HCT116 (cell line): ENCODE measurements around the gene CC2D1A. TPM values are rescaled to one million over a fixed set of nuclear protein-coding genes. Genes with fewer than 3 reads are reported as not detected.

Source experiments
- ATAC-seq: fragments of 200-7000 bp; cut with Tn5 transposase; 2 replicates; pipeline ENCODE4 v1.9.1; 2020; ENCODE audit warnings: mild to moderate bottlenecking, moderate library complexity
- BruUV-seq: library from RNA; stranded (reverse); fragments of 400-500 nt; replicated peaks from 2 replicates; lab custom pipeline; 2021; lab: Mats Ljungman, UMichigan
- CTCF ChIA-PET: fragments of 300-600 bp; sonication (Branson Sonifier 250); formaldehyde crosslinking; loops from one replicate; lab custom pipeline; 2021; ENCODE audit warnings: antibody characterized with exemption; lab: Charles Lee
- POLR2A ChIA-PET: fragments of 300-600, 350-600 bp; sonication (Branson Sonifier 250); formaldehyde crosslinking; loops from one replicate; lab custom pipeline; 2021; ENCODE audit warnings: antibody characterized with exemption; lab: Charles Lee
- RAD21 ChIA-PET, 2 experiments: fragments of 300-600 bp; sonication (Branson Sonifier 250); formaldehyde crosslinking; loops; one replicate each; lab custom pipeline; 2023; ENCODE audit warnings: low total read pairs in 2 of 2; ENCODE audit not compliant: uncharacterized antibody in 2 of 2, unreplicated experiment in 2 of 2, low non-redundant PET in 1 of 2; lab: Charles Lee
- DNase-seq: peaks from one replicate; pipeline ENCODE4 v3.0.0-alpha.2; 2010; ENCODE audit warnings: low read depth, low spot score
- H2AFZ ChIP-seq: fragments of 200-600 bp; shearing (Covaris generic), sonication (generic); 2 replicates; pipeline ENCODE4 v1.6.1; 2017; ENCODE audit warnings: low read depth, mixed run types, mixed read lengths, antibody characterized with exemption, low read length; ENCODE audit not compliant: poor library complexity, severe bottlenecking
- H3K27ac ChIP-seq: 2 replicates; pipeline ENCODE4 v1.5.1; 2012; ENCODE audit warnings: low read depth, low read length
- H3K27me3 ChIP-seq: fragments of 200-600 bp; sonication (generic); 2 replicates; pipeline ENCODE4 v1.6.1; 2016; ENCODE audit warnings: mixed run types, low read length, mixed read lengths; ENCODE audit not compliant: insufficient read depth
- H3K36me3 ChIP-seq, 2 experiments: fragments of 200-500 bp in 1 of 2; fragments of 200-600 bp in 1 of 2; sonication (Bioruptor generic) in 1 of 2; sonication (generic) in 1 of 2; 2 replicates each; pipeline versions ENCODE4 v1.5.1 to v1.6.1; 2014 to 2016; ENCODE audit warnings: low read length in 2 of 2, inconsistent platforms in 1 of 2, mixed read lengths in 1 of 2, mixed run types in 1 of 2; ENCODE audit not compliant: insufficient read depth in 2 of 2, control insufficient read depth in 1 of 2
- H3K4me1 ChIP-seq, 2 experiments: fragments of 200-600 bp in 1 of 2; sonication (generic) in 1 of 2; 2 replicates each; pipeline versions ENCODE4 v1.5.1 to v1.6.1; 2012 to 2017; ENCODE audit warnings: low read length in 2 of 2, inconsistent platforms in 1 of 2, mild to moderate bottlenecking in 1 of 2, mixed read lengths in 1 of 2, mixed run types in 1 of 2, moderate library complexity in 1 of 2; ENCODE audit not compliant: insufficient read depth in 2 of 2, control insufficient read depth in 1 of 2
- H3K4me2 ChIP-seq: fragments of 200-600 bp; sonication (generic); 2 replicates; pipeline ENCODE4 v1.6.1; 2017; ENCODE audit warnings: mixed run types, low read length, mixed read lengths
- H3K4me3 ChIP-seq, 2 experiments: fragments of 200-600 bp in 1 of 2; sonication (generic) in 1 of 2; replicated peaks in 1 of 2; 2 replicates each; pipeline ENCODE4 v1.5.1; 2011 to 2016; ENCODE audit warnings: low read length in 2 of 2, control low read depth in 1 of 2, low read depth in 1 of 2, mild to moderate bottlenecking in 1 of 2, mixed read lengths in 1 of 2, mixed run types in 1 of 2
- H3K79me2 ChIP-seq: fragments of 200-600 bp; sonication (generic); 2 replicates; pipeline ENCODE4 v1.6.1; 2017; ENCODE audit warnings: mild to moderate bottlenecking, mixed run types, low read length, moderate library complexity, mixed read lengths; ENCODE audit not compliant: insufficient read depth
- H3K9ac ChIP-seq: fragments of 200-600 bp; sonication (generic); 2 replicates; pipeline ENCODE4 v1.6.1; 2016; ENCODE audit warnings: low read length, mixed read lengths
- H3K9me2 ChIP-seq: fragments of 200-600 bp; sonication (generic), shearing (Covaris generic); 2 replicates; pipeline ENCODE4 v1.6.1; 2017; ENCODE audit warnings: mixed run types, mild to moderate bottlenecking, moderate library complexity; ENCODE audit not compliant: insufficient read depth
- H3K9me3 ChIP-seq, 2 experiments: fragments of 200-500 bp in 1 of 2; fragments of 200-600 bp in 1 of 2; sonication (Bioruptor generic) in 1 of 2; sonication (generic) in 1 of 2; 2 replicates each; pipeline ENCODE4 v1.6.1; 2014 to 2017; ENCODE audit warnings: low read length in 2 of 2, mixed read lengths in 2 of 2, inconsistent platforms in 1 of 2, low read depth in 1 of 2, mild to moderate bottlenecking in 1 of 2, mixed run types in 1 of 2, moderate library complexity in 1 of 2; ENCODE audit not compliant: control insufficient read depth in 1 of 2, insufficient read depth in 1 of 2
- H4K20me1 ChIP-seq: fragments of 200-600 bp; sonication (generic), shearing (Covaris generic); 2 replicates; pipeline ENCODE4 v1.6.1; 2017; ENCODE audit warnings: mixed run types, mild to moderate bottlenecking, moderate library complexity; ENCODE audit not compliant: insufficient read depth
- CEBPB ChIP-seq: IDR thresholded peaks from 2 replicates; pipeline ENCODE4 v1.6.1; 2012; ENCODE audit warnings: low read depth
- CTCF ChIP-seq, 3 experiments: fragments of 200-600 bp in 1 of 3; sonication (generic) in 1 of 3; IDR thresholded peaks in 2 of 3; conservative IDR thresholded peaks in 1 of 3; 2 replicates each; pipeline ENCODE4 v1.5.1; 2012 to 2017; ENCODE audit warnings: low read depth in 2 of 3, low read length in 2 of 3, antibody characterized with exemption in 1 of 3, borderline replicate concordance in 1 of 3, control low read depth in 1 of 3, mild to moderate bottlenecking in 1 of 3, mixed read lengths in 1 of 3, mixed run types in 1 of 3, moderate library complexity in 1 of 3; ENCODE audit not compliant: insufficient read depth in 1 of 3
- ELF1 ChIP-seq: IDR thresholded peaks from 2 replicates; pipeline ENCODE4 v1.6.1; 2012; ENCODE audit warnings: low read depth, borderline replicate concordance
- EZH2phosphoT487 ChIP-seq: fragments of 200-600 bp; IDR thresholded peaks from 2 replicates; pipeline ENCODE4 v1.6.1; 2018; ENCODE audit warnings: antibody characterized with exemption, borderline replicate concordance
- FOSL1 ChIP-seq: IDR thresholded peaks from 2 replicates; pipeline ENCODE4 v1.6.1; 2012; ENCODE audit warnings: low read depth
- JUND ChIP-seq: IDR thresholded peaks from 2 replicates; pipeline ENCODE4 v1.6.1; 2012
- POLR2A ChIP-seq: IDR thresholded peaks from 2 replicates; pipeline ENCODE4 v1.7.0; 2011; ENCODE audit warnings: borderline replicate concordance; ENCODE audit not compliant: insufficient read depth, insufficient read length; ENCODE audit errors: extremely low read depth
- RAD21 ChIP-seq: IDR thresholded peaks from 2 replicates; pipeline ENCODE4 v1.6.1; 2012; ENCODE audit warnings: low read depth, mild to moderate bottlenecking
- SIN3A ChIP-seq: IDR thresholded peaks from 2 replicates; pipeline ENCODE4 v1.6.1; 2012; ENCODE audit warnings: low read depth
- TCF7L2 ChIP-seq: IDR thresholded peaks from 2 replicates; pipeline ENCODE4 v1.7.0; 2011; ENCODE audit warnings: borderline replicate concordance, inconsistent platforms; ENCODE audit not compliant: insufficient read depth, insufficient read length; ENCODE audit errors: extremely low read depth
- ZNF274 ChIP-seq: fragments of 200-500 bp; sonication (Bioruptor generic); IDR thresholded peaks from 2 replicates; pipeline ENCODE4 v1.6.1; 2014; ENCODE audit warnings: mild to moderate bottlenecking, low read depth, low read length, inconsistent platforms
- intact Hi-C: fragments of 100-400 bp; cut with micrococcal nuclease; formaldehyde crosslinking; loops from 2 replicates; pipeline ENCODE4 v1.10.0; 2022
- total RNA-seq: library from RNA; stranded (reverse); gene quantifications from one replicate; pipeline ENCODE4 v1.2.1, GENCODE V29; 2021; ENCODE audit not compliant: unreplicated experiment
- TF ChIP-seq, protein P1 (sequence below): IDR thresholded peaks from 2 replicates; pipeline ENCODE4 v1.6.1; 2011; ENCODE audit warnings: mild to moderate bottlenecking, low read length, moderate library complexity; ENCODE audit not compliant: insufficient replicate concordance; ENCODE audit errors: extremely low read depth
- TF ChIP-seq, protein P2 (sequence below): IDR thresholded peaks from 2 replicates; pipeline ENCODE4 v1.6.1; 2012; ENCODE audit warnings: low read depth
- TF ChIP-seq, protein P3 (sequence below): IDR thresholded peaks from 2 replicates; pipeline ENCODE4 v1.6.1; 2012

CC2D1A gene
- total RNA-seq, 1 experiment from 2014 or later, result 51.5 TPM

DNA sequence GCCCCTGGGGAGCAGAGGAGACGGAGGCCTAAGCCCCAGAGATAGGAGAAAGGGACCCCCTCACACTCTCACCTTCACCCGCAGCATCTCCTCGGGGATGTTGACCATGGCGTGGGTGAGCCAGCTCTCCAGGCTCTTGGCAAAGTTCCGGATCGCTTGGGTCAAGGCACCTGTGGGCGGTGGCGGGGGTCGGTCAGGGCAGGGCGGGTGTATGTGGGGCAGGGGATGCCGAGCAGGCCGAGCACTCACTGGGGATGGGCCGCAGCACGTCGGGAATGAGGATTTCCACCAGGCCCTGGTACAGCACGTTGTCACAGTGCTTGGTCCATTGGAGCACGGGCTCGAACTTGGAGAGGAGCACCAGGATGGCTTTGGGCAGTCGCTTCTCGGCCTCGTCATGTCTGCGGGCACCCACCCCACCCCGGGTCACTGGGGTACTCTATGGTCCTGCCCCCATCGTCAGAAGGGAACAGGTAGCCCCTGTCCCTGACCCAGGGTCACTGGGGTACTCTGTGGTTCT lies 59.4 kb downstream of the CC2D1A start (continued):
- TF ChIP-seq EZH2phosphoT487, result no peak

GRCh38 chr19:13965926-13966683 lies 60.1 kb downstream of the CC2D1A start:
- Histone ChIP-seq H3K4me2 (no peak overlapping the region), H3K9me2 (no peaks in the 10 kb centered on the region), H3K9ac (no peak overlapping the region), H4K20me1 (no peaks in the 10 kb centered on the region), H3K4me3 (no peak overlapping the region), H3K9me3 (no peaks in the 10 kb centered on the region), H3K4me1 (no peaks in the 10 kb centered on the region), H3K79me2 (no peaks in the 10 kb centered on the region), H3K27ac (no peak overlapping the region), H3K27me3 (no peaks in the 10 kb centered on the region), H3K36me3 (peaks cover 0 to 4% of the 10 kb centered on the region in 2 experiments; a peak in 3 of 4 replicates), H2AFZ (no peak overlapping the region)
- ChIA-PET RAD21 (no interaction called here), CTCF (no interaction called here), POLR2A (no interaction called here)
- ATAC-seq (no peak), DNase-seq (no peak)
- no TSS peak for BruUV-seq
- intact Hi-C loops, result no loop called here
- TF ChIP-seq CTCF (IDR thresholded peaks at IDR 0.05 in 2 of 3, conservative IDR thresholded peaks at IDR 0.05 in 1 of 3; ENCODE audit: borderline replicate concordance in 1 of 3, insufficient read depth in 1 of 3, low read depth in 2 of 3, low read length in 2 of 3) (no peak), SIN3A (no peak), JUND (no peak), POLR2A (no peak), ZNF274 (no peak), ELF1 (no peak), TCF7L2 (no peak), FOSL1 (no peak), RAD21 (no peak), CEBPB (no peak), EZH2phosphoT487 (no peak)
- TF ChIP-seq, protein P1, sequence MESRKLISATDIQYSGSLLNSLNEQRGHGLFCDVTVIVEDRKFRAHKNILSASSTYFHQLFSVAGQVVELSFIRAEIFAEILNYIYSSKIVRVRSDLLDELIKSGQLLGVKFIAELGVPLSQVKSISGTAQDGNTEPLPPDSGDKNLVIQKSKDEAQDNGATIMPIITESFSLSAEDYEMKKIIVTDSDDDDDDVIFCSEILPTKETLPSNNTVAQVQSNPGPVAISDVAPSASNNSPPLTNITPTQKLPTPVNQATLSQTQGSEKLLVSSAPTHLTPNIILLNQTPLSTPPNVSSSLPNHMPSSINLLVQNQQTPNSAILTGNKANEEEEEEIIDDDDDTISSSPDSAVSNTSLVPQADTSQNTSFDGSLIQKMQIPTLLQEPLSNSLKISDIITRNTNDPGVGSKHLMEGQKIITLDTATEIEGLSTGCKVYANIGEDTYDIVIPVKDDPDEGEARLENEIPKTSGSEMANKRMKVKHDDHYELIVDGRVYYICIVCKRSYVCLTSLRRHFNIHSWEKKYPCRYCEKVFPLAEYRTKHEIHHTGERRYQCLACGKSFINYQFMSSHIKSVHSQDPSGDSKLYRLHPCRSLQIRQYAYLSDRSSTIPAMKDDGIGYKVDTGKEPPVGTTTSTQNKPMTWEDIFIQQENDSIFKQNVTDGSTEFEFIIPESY, result no peak
- TF ChIP-seq, protein P2, sequence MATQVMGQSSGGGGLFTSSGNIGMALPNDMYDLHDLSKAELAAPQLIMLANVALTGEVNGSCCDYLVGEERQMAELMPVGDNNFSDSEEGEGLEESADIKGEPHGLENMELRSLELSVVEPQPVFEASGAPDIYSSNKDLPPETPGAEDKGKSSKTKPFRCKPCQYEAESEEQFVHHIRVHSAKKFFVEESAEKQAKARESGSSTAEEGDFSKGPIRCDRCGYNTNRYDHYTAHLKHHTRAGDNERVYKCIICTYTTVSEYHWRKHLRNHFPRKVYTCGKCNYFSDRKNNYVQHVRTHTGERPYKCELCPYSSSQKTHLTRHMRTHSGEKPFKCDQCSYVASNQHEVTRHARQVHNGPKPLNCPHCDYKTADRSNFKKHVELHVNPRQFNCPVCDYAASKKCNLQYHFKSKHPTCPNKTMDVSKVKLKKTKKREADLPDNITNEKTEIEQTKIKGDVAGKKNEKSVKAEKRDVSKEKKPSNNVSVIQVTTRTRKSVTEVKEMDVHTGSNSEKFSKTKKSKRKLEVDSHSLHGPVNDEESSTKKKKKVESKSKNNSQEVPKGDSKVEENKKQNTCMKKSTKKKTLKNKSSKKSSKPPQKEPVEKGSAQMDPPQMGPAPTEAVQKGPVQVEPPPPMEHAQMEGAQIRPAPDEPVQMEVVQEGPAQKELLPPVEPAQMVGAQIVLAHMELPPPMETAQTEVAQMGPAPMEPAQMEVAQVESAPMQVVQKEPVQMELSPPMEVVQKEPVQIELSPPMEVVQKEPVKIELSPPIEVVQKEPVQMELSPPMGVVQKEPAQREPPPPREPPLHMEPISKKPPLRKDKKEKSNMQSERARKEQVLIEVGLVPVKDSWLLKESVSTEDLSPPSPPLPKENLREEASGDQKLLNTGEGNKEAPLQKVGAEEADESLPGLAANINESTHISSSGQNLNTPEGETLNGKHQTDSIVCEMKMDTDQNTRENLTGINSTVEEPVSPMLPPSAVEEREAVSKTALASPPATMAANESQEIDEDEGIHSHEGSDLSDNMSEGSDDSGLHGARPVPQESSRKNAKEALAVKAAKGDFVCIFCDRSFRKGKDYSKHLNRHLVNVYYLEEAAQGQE, result no peak
- TF ChIP-seq, protein P3, sequence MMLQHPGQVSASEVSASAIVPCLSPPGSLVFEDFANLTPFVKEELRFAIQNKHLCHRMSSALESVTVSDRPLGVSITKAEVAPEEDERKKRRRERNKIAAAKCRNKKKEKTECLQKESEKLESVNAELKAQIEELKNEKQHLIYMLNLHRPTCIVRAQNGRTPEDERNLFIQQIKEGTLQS, result no peak
